GM10248 (cell line): ENCODE results near the gene SYTL5.

ENCODE experiments used
- CTCF ChIA-PET: fragments of 300-600 bp; sonication (Branson Sonifier 250); formaldehyde crosslinking; extraction: SDS; loops from one replicate; lab custom pipeline; 2021; ENCODE audit warnings: antibody characterized with exemption; lab: Yijun Ruan, JAX
- POLR2A ChIA-PET: fragments of 350-650 bp; sonication (Branson Sonifier 250); formaldehyde crosslinking; extraction: SDS; loops from one replicate; lab custom pipeline; 2020; ENCODE audit warnings: antibody characterized with exemption; lab: Yijun Ruan, JAX
- DNase-seq: peaks from one replicate; pipeline ENCODE4 v3.0.0; 2012; ENCODE audit errors: extremely low spot score
- TF ChIP-seq, protein P1 (sequence below): IDR thresholded peaks from 2 replicates; pipeline ENCODE4 v1.5.1; 2012; ENCODE audit warnings: mild to moderate bottlenecking, low read depth; ENCODE audit errors: extremely low read depth, missing control alignments, control extremely low read depth

Gene SYTL5

DNA sequence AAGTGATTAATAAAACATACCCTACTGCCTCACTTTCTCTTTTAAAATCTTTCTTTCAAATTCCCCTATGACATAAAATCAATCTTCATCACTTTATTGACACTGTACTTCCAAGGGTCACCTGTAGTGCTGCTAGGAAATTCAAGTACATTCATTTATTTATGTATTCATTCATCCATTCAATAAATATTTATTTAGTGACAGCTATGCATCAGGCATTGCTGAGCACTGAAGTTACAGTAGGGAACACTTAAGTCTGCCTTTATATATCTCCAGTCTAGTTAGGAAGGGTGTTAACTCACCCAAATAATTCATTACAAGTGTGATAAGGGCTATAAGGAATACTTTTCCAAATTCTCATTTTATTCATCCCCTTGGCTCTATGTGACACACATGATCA is 2.3 kb downstream of the SYTL5 start:
- TF ChIP-seq, protein P1, sequence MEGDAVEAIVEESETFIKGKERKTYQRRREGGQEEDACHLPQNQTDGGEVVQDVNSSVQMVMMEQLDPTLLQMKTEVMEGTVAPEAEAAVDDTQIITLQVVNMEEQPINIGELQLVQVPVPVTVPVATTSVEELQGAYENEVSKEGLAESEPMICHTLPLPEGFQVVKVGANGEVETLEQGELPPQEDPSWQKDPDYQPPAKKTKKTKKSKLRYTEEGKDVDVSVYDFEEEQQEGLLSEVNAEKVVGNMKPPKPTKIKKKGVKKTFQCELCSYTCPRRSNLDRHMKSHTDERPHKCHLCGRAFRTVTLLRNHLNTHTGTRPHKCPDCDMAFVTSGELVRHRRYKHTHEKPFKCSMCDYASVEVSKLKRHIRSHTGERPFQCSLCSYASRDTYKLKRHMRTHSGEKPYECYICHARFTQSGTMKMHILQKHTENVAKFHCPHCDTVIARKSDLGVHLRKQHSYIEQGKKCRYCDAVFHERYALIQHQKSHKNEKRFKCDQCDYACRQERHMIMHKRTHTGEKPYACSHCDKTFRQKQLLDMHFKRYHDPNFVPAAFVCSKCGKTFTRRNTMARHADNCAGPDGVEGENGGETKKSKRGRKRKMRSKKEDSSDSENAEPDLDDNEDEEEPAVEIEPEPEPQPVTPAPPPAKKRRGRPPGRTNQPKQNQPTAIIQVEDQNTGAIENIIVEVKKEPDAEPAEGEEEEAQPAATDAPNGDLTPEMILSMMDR: no peak
- POLR2A ChIA-PET: no interaction called here
- CTCF ChIA-PET: interaction anchor here (1.4 kb wide), 1 partner anchor 29 kb away, joined by 4 read pairs; no protein-coding TSS in a partner anchor
- DNase-seq: no peak

GRCh38 chrX:38009641-38010040 is 3.3 kb downstream of the SYTL5 start:
- ChIA-PET CTCF (no interaction called here), POLR2A (no interaction called here)
- TF ChIP-seq, protein P1: no peak
- no peak for DNase-seq

GRCh38 chrX:38018766-38019425 is 12.5 kb downstream of the SYTL5 start:
- POLR2A ChIA-PET: no interaction called here
- TF ChIP-seq, protein P1: no peak
- DNase-seq: no peak
- CTCF ChIA-PET: no interaction called here

DNA sequence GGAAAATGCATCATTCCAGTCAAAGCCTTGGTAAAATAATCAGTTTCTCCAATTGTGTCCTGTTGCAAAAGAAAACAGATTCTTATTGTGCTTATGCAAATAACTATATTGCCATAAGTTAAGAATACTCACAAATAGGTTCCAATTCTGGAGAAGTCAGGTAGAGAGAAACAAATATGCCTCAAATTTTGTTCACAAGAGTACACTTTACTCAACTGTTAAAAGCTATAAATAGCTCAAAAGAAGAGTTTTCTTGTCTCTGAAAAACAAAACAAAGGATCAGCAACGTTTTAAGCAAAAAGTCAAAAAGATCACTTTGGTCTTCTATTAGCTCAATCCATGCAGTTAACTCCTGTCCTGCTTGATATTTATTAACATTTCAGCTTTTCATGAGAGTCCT is 21.9 kb downstream of the SYTL5 start:
- no peak for DNase-seq
- POLR2A ChIA-PET: no interaction called here
- CTCF ChIA-PET: no interaction called here
- TF ChIP-seq, protein P1: no peak

GRCh38 chrX:38036466-38036865 is 30.1 kb downstream of the SYTL5 start:
- ChIA-PET POLR2A (no interaction called here), CTCF (no interaction called here)
- no peak for DNase-seq
- TF ChIP-seq, protein P1: no peak

DNA sequence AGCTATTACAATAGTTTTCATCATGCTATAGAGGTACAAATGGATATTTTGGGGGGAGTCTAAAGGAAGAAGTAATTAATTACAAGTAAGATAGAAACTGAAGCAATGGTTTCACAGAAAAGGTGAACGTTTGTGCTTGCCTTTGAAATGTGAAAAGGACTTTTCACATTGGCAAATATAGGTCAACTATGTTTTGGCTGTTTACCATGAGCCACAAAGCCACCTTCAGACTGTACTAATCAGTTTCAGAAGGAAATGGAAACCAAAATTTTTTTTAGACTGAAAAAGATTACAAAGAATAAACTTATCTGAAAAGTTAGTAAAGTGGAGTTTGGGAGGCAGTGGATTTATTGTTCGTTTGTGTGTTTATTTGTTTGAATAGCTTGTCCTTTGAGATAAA is 32.1 kb downstream of the SYTL5 start:
- ChIA-PET CTCF (interaction anchor here (1.5 kb wide), 1 partner anchor 30 kb away, joined by 4 read pairs; no protein-coding TSS in a partner anchor), POLR2A (no interaction called here)
- TF ChIP-seq, protein P1: no peak
- DNase-seq: no peak

- ChIA-PET POLR2A (no interaction called here), CTCF (no interaction called here)
- DNase-seq: no peak
- TF ChIP-seq, protein P1: no peak
Measured at GRCh38 chrX:38041237-38041636, 34.9 kb downstream of the SYTL5 start.
